Hepatocyte (in vitro differentiated cells): ENCODE data around the gene PLEKHG7. TPM values are rescaled to one million over a fixed set of nuclear protein-coding genes. Genes with fewer than 3 reads are reported as not detected.

Experiments
- DNase-seq: peaks from one replicate; pipeline ENCODE4 v3.0.0-alpha.2; 2016; ENCODE audit warnings: low spot score
- H2AFZ ChIP-seq: fragments of 200-600 bp; sonication (generic); 2 replicates; pipeline ENCODE4 v1.6.0; 2016; ENCODE audit warnings: antibody characterized with exemption, mild to moderate bottlenecking
- H3K27ac ChIP-seq: fragments of 200-600 bp; sonication (generic); 2 replicates; pipeline ENCODE4 v1.5.1; 2016; ENCODE audit warnings: mild to moderate bottlenecking
- H3K27me3 ChIP-seq: fragments of 200-600 bp; sonication (generic); 2 replicates; pipeline ENCODE4 v1.6.1; 2016
- H3K36me3 ChIP-seq: fragments of 200-600 bp; sonication (generic); replicated peaks from 2 replicates; pipeline ENCODE4 v1.5.1; 2016; ENCODE audit warnings: low read depth; ENCODE audit not compliant: insufficient read depth
- H3K4me1 ChIP-seq: fragments of 200-600 bp; sonication (generic); 2 replicates; pipeline ENCODE4 v1.5.1; 2016; ENCODE audit warnings: mild to moderate bottlenecking, moderate library complexity; ENCODE audit not compliant: insufficient read depth
- H3K4me2 ChIP-seq: fragments of 200-600 bp; sonication (generic); 2 replicates; pipeline ENCODE4 v1.6.0; 2016
- H3K4me3 ChIP-seq: fragments of 200-600 bp; sonication (generic); 2 replicates; pipeline ENCODE4 v1.5.1; 2016; ENCODE audit warnings: mild to moderate bottlenecking
- H3K79me2 ChIP-seq: fragments of 200-600 bp; sonication (generic); 2 replicates; pipeline ENCODE4 v1.6.0; 2017; ENCODE audit warnings: mild to moderate bottlenecking
- H3K9me2 ChIP-seq: fragments of 200-600 bp; sonication (generic); replicated peaks from 2 replicates; pipeline ENCODE4 v1.6.0; 2017; ENCODE audit warnings: mild to moderate bottlenecking; ENCODE audit not compliant: insufficient read depth
- H3K9me3 ChIP-seq: fragments of 200-600 bp; sonication (generic); 2 replicates; pipeline ENCODE4 v1.5.1; 2016; ENCODE audit warnings: low read depth, mild to moderate bottlenecking
- H4K20me1 ChIP-seq: fragments of 200-600 bp; sonication (generic); 2 replicates; pipeline ENCODE4 v1.6.0; 2016; ENCODE audit warnings: mild to moderate bottlenecking; ENCODE audit not compliant: insufficient read depth, poor library complexity, severe bottlenecking
- CTCF ChIP-seq: fragments of 200-600 bp; sonication (generic); IDR thresholded peaks from 2 replicates; pipeline ENCODE4 v1.5.1; 2016; ENCODE audit warnings: antibody characterized with exemption, mild to moderate bottlenecking; ENCODE audit not compliant: poor library complexity
- EZH2 ChIP-seq: fragments of 200-600 bp; sonication (generic); IDR thresholded peaks from 2 replicates; pipeline ENCODE4 v1.6.1; 2016; ENCODE audit warnings: antibody characterized with exemption, mild to moderate bottlenecking, borderline replicate concordance
- EZH2phosphoT487 ChIP-seq: fragments of 200-600 bp; sonication (generic); IDR thresholded peaks from one replicate; pipeline ENCODE4 v1.6.1; 2018; ENCODE audit warnings: antibody characterized with exemption, mild to moderate bottlenecking, low read depth, moderate library complexity; ENCODE audit not compliant: unreplicated experiment, severe bottlenecking
- WGBS: methylation state at CpG from one replicate; pipeline ENCODE4 v1.1.6; 2016; ENCODE audit warnings: low lambda C conversion rate; ENCODE audit errors: missing lambda C conversion rate; 5-methylcytosine and 5-hydroxymethylcytosine counted together
- polyA plus RNA-seq: library from polyadenylated mRNA; unstranded; fragments of >200 nt; fragmentation: Nextera tagmentation; extraction: Ambion mirVana; gene quantifications from 2 replicates; pipeline ENCODE4 v1.2.1, GENCODE V29; 2016
- total RNA-seq: library from RNA; depleted of rRNA; stranded (reverse); fragments of >200 nt; gene quantifications from 2 replicates; pipeline ENCODE4 v1.2.3, GENCODE V29; 2014

Gene PLEKHG7
- total and polyA plus RNA-seq, 2 experiments from 2014 or later, result 0.17 to 0.94 TPM

GRCh38 chr12:92729773-92730305 lies 27.1 kb downstream of the PLEKHG7 start:
- Histone ChIP-seq H3K27ac (no peak overlapping the region), H2AFZ (no peak overlapping the region), H3K4me3 (no peak overlapping the region), H3K36me3 (no peaks in the 10 kb centered on the region), H3K27me3 (no peaks in the 10 kb centered on the region), H3K4me1 (no peaks in the 10 kb centered on the region), H3K79me2 (no peaks in the 10 kb centered on the region), H3K9me2 (no peaks in the 10 kb centered on the region), H3K4me2 (no peak overlapping the region), H3K9me3 (no peaks in the 10 kb centered on the region), H4K20me1 (no peaks in the 10 kb centered on the region)
- WGBS, result 64% methylated on average over 1 of the region's 1 CpG
- TF ChIP-seq EZH2phosphoT487 (no peak), EZH2 (no peak), CTCF (no peak)
- no peak for DNase-seq

GRCh38 chr12:92730758-92731157 lies 28.0 kb downstream of the PLEKHG7 start:
- no peak overlapping the region for H3K4me3 ChIP-seq
- H3K79me2 ChIP-seq, result no peaks in the 10 kb centered on the region
- H3K27me3 ChIP-seq, result no peaks in the 10 kb centered on the region
- H3K4me2 ChIP-seq, result no peak overlapping the region
- no peak overlapping the region for H2AFZ ChIP-seq
- H3K27ac ChIP-seq, result no peak overlapping the region
- no peaks in the 10 kb centered on the region for H3K9me2 ChIP-seq
- H3K9me3 ChIP-seq, result no peaks in the 10 kb centered on the region
- H3K36me3 ChIP-seq, result no peaks in the 10 kb centered on the region
- 89% methylated on average over 5 of the region's 5 CpGs for WGBS
- DNase-seq, result no peak
- H3K4me1 ChIP-seq, result no peaks in the 10 kb centered on the region
- no peaks in the 10 kb centered on the region for H4K20me1 ChIP-seq
- TF ChIP-seq EZH2 (no peak), EZH2phosphoT487 (no peak), CTCF (no peak)

- no peak overlapping the region for H3K27ac ChIP-seq
- no peaks in the 10 kb centered on the region for H3K79me2 ChIP-seq
- no peak overlapping the region for H3K4me3 ChIP-seq
- H3K4me2 ChIP-seq, result no peak overlapping the region
- no peaks in the 10 kb centered on the region for H3K27me3 ChIP-seq
- no peak overlapping the region for H2AFZ ChIP-seq
- H3K9me2 ChIP-seq, result no peaks in the 10 kb centered on the region
- no peaks in the 10 kb centered on the region for H4K20me1 ChIP-seq
- H3K36me3 ChIP-seq, result no peaks in the 10 kb centered on the region
- WGBS, result 90% methylated on average over 5 of the region's 5 CpGs
- TF ChIP-seq EZH2phosphoT487 (no peak), CTCF (no peak), EZH2 (no peak)
- H3K9me3 ChIP-seq, result no peaks in the 10 kb centered on the region
- DNase-seq, result no peak
- no peaks in the 10 kb centered on the region for H3K4me1 ChIP-seq
These were observed 29.4 kb downstream of the PLEKHG7 start for GRCh38 chr12:92732216-92732615.
